Liver (tissue), 3 donors: ENCODE data around the gene GGT6.

Experiments
- FOXA1 ChIP-seq: IDR thresholded peaks from 2 replicates; pipeline ENCODE4 v1.6.1; 2016; ENCODE audit warnings: antibody characterized with exemption
- GABPA ChIP-seq, 2 donors: IDR thresholded peaks in 1 of 2; conservative IDR thresholded peaks in 1 of 2; 2 replicates each; pipeline ENCODE4 v1.6.1; 2016; ENCODE audit warnings: antibody characterized with exemption in 2 of 2, mild to moderate bottlenecking in 1 of 2, moderate library complexity in 1 of 2
- JUND ChIP-seq, 2 donors: IDR thresholded peaks; 2 replicates each; pipeline ENCODE4 v1.6.1; 2016; ENCODE audit warnings: antibody characterized with exemption in 2 of 2
- NR2F2 ChIP-seq: IDR thresholded peaks from 2 replicates; pipeline ENCODE4 v1.6.1; 2016; ENCODE audit warnings: antibody characterized with exemption
- RAD21 ChIP-seq, 2 donors: IDR thresholded peaks; 2 replicates each; pipeline ENCODE4 v1.6.1; 2016; ENCODE audit warnings: antibody characterized with exemption in 2 of 2, mild to moderate bottlenecking in 2 of 2
- RXRA ChIP-seq, 2 donors: IDR thresholded peaks; 2 replicates each; pipeline ENCODE4 v1.6.1; 2017 to 2018; ENCODE audit warnings: antibody characterized with exemption in 2 of 2, mild to moderate bottlenecking in 1 of 2
- SP1 ChIP-seq: IDR thresholded peaks from 2 replicates; pipeline ENCODE4 v1.6.1; 2018; ENCODE audit warnings: antibody characterized with exemption, mild to moderate bottlenecking
- TAF1 ChIP-seq: conservative IDR thresholded peaks from 2 replicates; pipeline ENCODE4 v1.6.1; 2016; ENCODE audit warnings: antibody characterized with exemption, mild to moderate bottlenecking
- YY1 ChIP-seq: IDR thresholded peaks from 2 replicates; pipeline ENCODE4 v1.6.1; 2016; ENCODE audit warnings: antibody characterized with exemption, mild to moderate bottlenecking
- TF ChIP-seq, protein P1 (sequence below): fragments of 150-350 bp; IDR thresholded peaks from 2 replicates; pipeline ENCODE4 v1.5.1; 2017; ENCODE audit warnings: improper control_type of control experiment, low read depth, low read length; ENCODE audit not compliant: missing input control
- TF ChIP-seq, protein P2 (sequence below): IDR thresholded peaks from 2 replicates; pipeline ENCODE4 v1.6.1; 2016; ENCODE audit warnings: antibody characterized with exemption, mild to moderate bottlenecking
- TF ChIP-seq, protein P3 (sequence below): IDR thresholded peaks from 2 replicates; pipeline ENCODE4 v1.6.1; 2016; ENCODE audit warnings: antibody characterized with exemption
- TF ChIP-seq, protein P4 (sequence below): IDR thresholded peaks from 2 replicates; pipeline ENCODE4 v1.6.1; 2016; ENCODE audit warnings: antibody characterized with exemption
- TF ChIP-seq, protein P5 (sequence below): IDR thresholded peaks from 2 replicates; pipeline ENCODE4 v1.6.1; 2016; ENCODE audit warnings: antibody characterized with exemption
- donor health status: healthy.
- donor health status: healthy.

DNA sequence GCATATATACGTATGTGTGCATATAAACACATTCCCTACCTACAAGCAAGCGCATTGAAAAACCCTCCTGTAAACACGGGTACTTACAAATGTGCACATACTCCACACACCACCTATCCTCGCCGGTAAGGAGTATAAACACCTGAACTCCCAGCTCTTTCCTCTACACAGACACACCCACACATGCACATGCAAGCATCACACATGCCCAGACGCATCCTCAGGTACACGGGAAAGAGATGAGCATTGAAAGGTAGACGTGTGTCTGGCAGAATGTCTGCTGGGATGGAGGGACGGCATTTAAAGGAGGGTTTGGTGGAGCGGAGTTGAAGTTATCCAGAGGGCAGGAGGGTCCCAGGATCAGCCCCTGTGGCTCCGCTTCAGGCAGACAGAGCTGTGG lies 19.3 kb upstream of the GGT6 start:
- TF ChIP-seq, protein P1, sequence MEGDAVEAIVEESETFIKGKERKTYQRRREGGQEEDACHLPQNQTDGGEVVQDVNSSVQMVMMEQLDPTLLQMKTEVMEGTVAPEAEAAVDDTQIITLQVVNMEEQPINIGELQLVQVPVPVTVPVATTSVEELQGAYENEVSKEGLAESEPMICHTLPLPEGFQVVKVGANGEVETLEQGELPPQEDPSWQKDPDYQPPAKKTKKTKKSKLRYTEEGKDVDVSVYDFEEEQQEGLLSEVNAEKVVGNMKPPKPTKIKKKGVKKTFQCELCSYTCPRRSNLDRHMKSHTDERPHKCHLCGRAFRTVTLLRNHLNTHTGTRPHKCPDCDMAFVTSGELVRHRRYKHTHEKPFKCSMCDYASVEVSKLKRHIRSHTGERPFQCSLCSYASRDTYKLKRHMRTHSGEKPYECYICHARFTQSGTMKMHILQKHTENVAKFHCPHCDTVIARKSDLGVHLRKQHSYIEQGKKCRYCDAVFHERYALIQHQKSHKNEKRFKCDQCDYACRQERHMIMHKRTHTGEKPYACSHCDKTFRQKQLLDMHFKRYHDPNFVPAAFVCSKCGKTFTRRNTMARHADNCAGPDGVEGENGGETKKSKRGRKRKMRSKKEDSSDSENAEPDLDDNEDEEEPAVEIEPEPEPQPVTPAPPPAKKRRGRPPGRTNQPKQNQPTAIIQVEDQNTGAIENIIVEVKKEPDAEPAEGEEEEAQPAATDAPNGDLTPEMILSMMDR, result no peak
- TF ChIP-seq RXRA (IDR thresholded peaks at IDR 0.05) (no peak), NR2F2 (no peak), SP1 (no peak), YY1 (no peak), RAD21 (IDR thresholded peaks at IDR 0.05) (no peak), GABPA (IDR thresholded peaks at IDR 0.05 in 1 of 2, conservative IDR thresholded peaks at IDR 0.05 in 1 of 2) (no peak), TAF1 (no peak), FOXA1 (no peak), JUND (IDR thresholded peaks at IDR 0.05) (no peak)
- TF ChIP-seq, protein P2, sequence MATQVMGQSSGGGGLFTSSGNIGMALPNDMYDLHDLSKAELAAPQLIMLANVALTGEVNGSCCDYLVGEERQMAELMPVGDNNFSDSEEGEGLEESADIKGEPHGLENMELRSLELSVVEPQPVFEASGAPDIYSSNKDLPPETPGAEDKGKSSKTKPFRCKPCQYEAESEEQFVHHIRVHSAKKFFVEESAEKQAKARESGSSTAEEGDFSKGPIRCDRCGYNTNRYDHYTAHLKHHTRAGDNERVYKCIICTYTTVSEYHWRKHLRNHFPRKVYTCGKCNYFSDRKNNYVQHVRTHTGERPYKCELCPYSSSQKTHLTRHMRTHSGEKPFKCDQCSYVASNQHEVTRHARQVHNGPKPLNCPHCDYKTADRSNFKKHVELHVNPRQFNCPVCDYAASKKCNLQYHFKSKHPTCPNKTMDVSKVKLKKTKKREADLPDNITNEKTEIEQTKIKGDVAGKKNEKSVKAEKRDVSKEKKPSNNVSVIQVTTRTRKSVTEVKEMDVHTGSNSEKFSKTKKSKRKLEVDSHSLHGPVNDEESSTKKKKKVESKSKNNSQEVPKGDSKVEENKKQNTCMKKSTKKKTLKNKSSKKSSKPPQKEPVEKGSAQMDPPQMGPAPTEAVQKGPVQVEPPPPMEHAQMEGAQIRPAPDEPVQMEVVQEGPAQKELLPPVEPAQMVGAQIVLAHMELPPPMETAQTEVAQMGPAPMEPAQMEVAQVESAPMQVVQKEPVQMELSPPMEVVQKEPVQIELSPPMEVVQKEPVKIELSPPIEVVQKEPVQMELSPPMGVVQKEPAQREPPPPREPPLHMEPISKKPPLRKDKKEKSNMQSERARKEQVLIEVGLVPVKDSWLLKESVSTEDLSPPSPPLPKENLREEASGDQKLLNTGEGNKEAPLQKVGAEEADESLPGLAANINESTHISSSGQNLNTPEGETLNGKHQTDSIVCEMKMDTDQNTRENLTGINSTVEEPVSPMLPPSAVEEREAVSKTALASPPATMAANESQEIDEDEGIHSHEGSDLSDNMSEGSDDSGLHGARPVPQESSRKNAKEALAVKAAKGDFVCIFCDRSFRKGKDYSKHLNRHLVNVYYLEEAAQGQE, result no peak
- TF ChIP-seq, protein P3, sequence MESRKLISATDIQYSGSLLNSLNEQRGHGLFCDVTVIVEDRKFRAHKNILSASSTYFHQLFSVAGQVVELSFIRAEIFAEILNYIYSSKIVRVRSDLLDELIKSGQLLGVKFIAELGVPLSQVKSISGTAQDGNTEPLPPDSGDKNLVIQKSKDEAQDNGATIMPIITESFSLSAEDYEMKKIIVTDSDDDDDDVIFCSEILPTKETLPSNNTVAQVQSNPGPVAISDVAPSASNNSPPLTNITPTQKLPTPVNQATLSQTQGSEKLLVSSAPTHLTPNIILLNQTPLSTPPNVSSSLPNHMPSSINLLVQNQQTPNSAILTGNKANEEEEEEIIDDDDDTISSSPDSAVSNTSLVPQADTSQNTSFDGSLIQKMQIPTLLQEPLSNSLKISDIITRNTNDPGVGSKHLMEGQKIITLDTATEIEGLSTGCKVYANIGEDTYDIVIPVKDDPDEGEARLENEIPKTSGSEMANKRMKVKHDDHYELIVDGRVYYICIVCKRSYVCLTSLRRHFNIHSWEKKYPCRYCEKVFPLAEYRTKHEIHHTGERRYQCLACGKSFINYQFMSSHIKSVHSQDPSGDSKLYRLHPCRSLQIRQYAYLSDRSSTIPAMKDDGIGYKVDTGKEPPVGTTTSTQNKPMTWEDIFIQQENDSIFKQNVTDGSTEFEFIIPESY, result no peak
- TF ChIP-seq, protein P4, sequence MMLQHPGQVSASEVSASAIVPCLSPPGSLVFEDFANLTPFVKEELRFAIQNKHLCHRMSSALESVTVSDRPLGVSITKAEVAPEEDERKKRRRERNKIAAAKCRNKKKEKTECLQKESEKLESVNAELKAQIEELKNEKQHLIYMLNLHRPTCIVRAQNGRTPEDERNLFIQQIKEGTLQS, result no peak
- TF ChIP-seq, protein P5, sequence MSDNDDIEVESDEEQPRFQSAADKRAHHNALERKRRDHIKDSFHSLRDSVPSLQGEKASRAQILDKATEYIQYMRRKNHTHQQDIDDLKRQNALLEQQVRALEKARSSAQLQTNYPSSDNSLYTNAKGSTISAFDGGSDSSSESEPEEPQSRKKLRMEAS, result no peak
